Tibial artery (tissue), 4 donors: ENCODE data around the gene GRIP1.

Source experiments
- DNase-seq, 2 donors: peaks; one replicate each; pipeline ENCODE4 v3.0.0-alpha.2; 2019
- H3K27ac ChIP-seq, 2 donors: fragments of 200-600 bp; sonication (generic) in 1 of 2; 1 replicate in 1 of 2; 2 replicates in 1 of 2; pipeline ENCODE4 v1.5.1; 2018 to 2019; ENCODE audit warnings: mild to moderate bottlenecking in 1 of 2
- H3K27me3 ChIP-seq, 2 donors: fragments of 200-600 bp; sonication (generic) in 1 of 2; one replicate each; pipeline versions ENCODE4 v1.5.1 to v1.6.0; 2016 to 2019
- H3K36me3 ChIP-seq, 3 donors: fragments of 200-600 bp; sonication (generic) in 2 of 3; one replicate each; pipeline ENCODE4 v1.5.1; 2016 to 2019; ENCODE audit warnings: mild to moderate bottlenecking in 2 of 3
- H3K4me1 ChIP-seq, 4 donors: fragments of 200-600 bp; sonication (generic) in 2 of 4; 1 replicate in 3 of 4; 2 replicates in 1 of 4; pipeline ENCODE4 v1.5.1; 2016 to 2019
- H3K4me3 ChIP-seq, 2 donors: fragments of 200-600 bp; sonication (generic) in 1 of 2; 1 replicate in 1 of 2; 2 replicates in 1 of 2; pipeline ENCODE4 v1.5.1; 2018 to 2019; ENCODE audit warnings: mild to moderate bottlenecking in 2 of 2
- H3K9me3 ChIP-seq, 3 donors: fragments of 200-600 bp; sonication (generic) in 1 of 3; one replicate each; pipeline ENCODE4 v1.5.1; 2016 to 2019
- CTCF ChIP-seq, 2 experiments: fragments of 200-600 bp in 1 of 2; fragments of 450-650 bp in 1 of 2; IDR thresholded peaks; one replicate each; pipeline ENCODE4 v1.5.1; 2017 to 2019; ENCODE audit warnings: antibody characterized with exemption in 2 of 2, mild to moderate bottlenecking in 1 of 2, moderate library complexity in 1 of 2
- intact Hi-C: fragments of 100-400 bp; cut with DNase I; formaldehyde crosslinking; loops from one replicate; pipeline ENCODE4 v1.15.0; 2023; ENCODE audit warnings: low total_unique reads

Gene GRIP1

GRCh38 chr12:66453844-66454243 is 225.0 kb downstream of the GRIP1 start:
- Histone ChIP-seq H3K36me3 (no peaks in the 10 kb centered on the region), H3K4me3 (no peak overlapping the region), H3K9me3 (no peaks in the 10 kb centered on the region), H3K27ac (no peak overlapping the region), H3K27me3 (no peaks in the 10 kb centered on the region), H3K4me1 (no peaks in the 10 kb centered on the region)
- DNase-seq, result no peak
- intact Hi-C loops, result no loop called here
- TF ChIP-seq CTCF (IDR thresholded peaks at IDR 0.05), result no peak

- Histone ChIP-seq H3K4me3 (no peak overlapping the region), H3K9me3 (no peaks in the 10 kb centered on the region), H3K27me3 (no peaks in the 10 kb centered on the region), H3K27ac (no peak overlapping the region), H3K36me3 (no peaks in the 10 kb centered on the region), H3K4me1 (no peaks in the 10 kb centered on the region)
- DNase-seq, result no peak
- TF ChIP-seq CTCF (IDR thresholded peaks at IDR 0.05), result no peak
- intact Hi-C loops, result no loop called here
These were observed 225.8 kb downstream of the GRIP1 start for GRCh38 chr12:66453120-66453519.

- Histone ChIP-seq H3K27me3 (no peaks in the 10 kb centered on the region), H3K4me1 (no peaks in the 10 kb centered on the region), H3K27ac (no peak overlapping the region), H3K4me3 (no peak overlapping the region), H3K36me3 (no peaks in the 10 kb centered on the region), H3K9me3 (no peaks in the 10 kb centered on the region)
- intact Hi-C loops, result no loop called here
- DNase-seq, result no peak
- TF ChIP-seq CTCF (IDR thresholded peaks at IDR 0.05), result no peak
These were observed 229.3 kb downstream of the GRIP1 start for GRCh38 chr12:66449531-66449930.

GRCh38 chr12:66447643-66448042 is 231.2 kb downstream of the GRIP1 start:
- no peak overlapping the region for H3K4me3 ChIP-seq
- DNase-seq, result no peak
- H3K9me3 ChIP-seq, result no peaks in the 10 kb centered on the region
- intact Hi-C loops, result no loop called here
- TF ChIP-seq CTCF (IDR thresholded peaks at IDR 0.05), result no peak
- no peaks in the 10 kb centered on the region for H3K4me1 ChIP-seq
- H3K27me3 ChIP-seq, result no peaks in the 10 kb centered on the region
- no peak overlapping the region for H3K27ac ChIP-seq
- no peaks in the 10 kb centered on the region for H3K36me3 ChIP-seq

GRCh38 chr12:66446276-66446675 is 232.6 kb downstream of the GRIP1 start:
- no peaks in the 10 kb centered on the region for H3K9me3 ChIP-seq
- no peak for TF ChIP-seq CTCF (IDR thresholded peaks at IDR 0.05)

GRCh38 chr12:66441905-66442559 is 236.8 kb downstream of the GRIP1 start:
- no peak for DNase-seq
- Histone ChIP-seq H3K27ac (no peak overlapping the region), H3K27me3 (no peaks in the 10 kb centered on the region), H3K36me3 (no peaks in the 10 kb centered on the region), H3K9me3 (no peaks in the 10 kb centered on the region), H3K4me1 (no peaks in the 10 kb centered on the region), H3K4me3 (no peak overlapping the region)
- intact Hi-C loops, result no loop called here
- no peak for TF ChIP-seq CTCF (IDR thresholded peaks at IDR 0.05)

More at GRCh38 chr12:66446276-66446675, 232.6 kb downstream of the GRIP1 start:
- intact Hi-C loops, result no loop called here
- no peak overlapping the region for H3K27ac ChIP-seq
- no peaks in the 10 kb centered on the region for H3K27me3 ChIP-seq
- DNase-seq, result no peak
- H3K4me3 ChIP-seq, result no peak overlapping the region
- no peaks in the 10 kb centered on the region for H3K4me1 ChIP-seq
- H3K36me3 ChIP-seq, result no peaks in the 10 kb centered on the region
